OCI-LY7 (cell line): ENCODE measurements around the gene NHS.

ENCODE experiments used
- CTCF ChIP-seq: fragments of 200-600 bp; sonication (generic); conservative IDR thresholded peaks from 2 replicates; pipeline ENCODE4 v1.5.1; 2014; ENCODE audit warnings: mild to moderate bottlenecking, antibody characterized with exemption, low read length, moderate library complexity, mixed read lengths
- EZH2phosphoT487 ChIP-seq: fragments of 200-600 bp; sonication (generic); IDR thresholded peaks from 2 replicates; pipeline ENCODE4 v1.6.1; 2018; ENCODE audit warnings: low read depth, borderline replicate concordance, mild to moderate bottlenecking, mixed run types, antibody characterized with exemption, low read length, moderate library complexity, mixed read lengths

DNA sequence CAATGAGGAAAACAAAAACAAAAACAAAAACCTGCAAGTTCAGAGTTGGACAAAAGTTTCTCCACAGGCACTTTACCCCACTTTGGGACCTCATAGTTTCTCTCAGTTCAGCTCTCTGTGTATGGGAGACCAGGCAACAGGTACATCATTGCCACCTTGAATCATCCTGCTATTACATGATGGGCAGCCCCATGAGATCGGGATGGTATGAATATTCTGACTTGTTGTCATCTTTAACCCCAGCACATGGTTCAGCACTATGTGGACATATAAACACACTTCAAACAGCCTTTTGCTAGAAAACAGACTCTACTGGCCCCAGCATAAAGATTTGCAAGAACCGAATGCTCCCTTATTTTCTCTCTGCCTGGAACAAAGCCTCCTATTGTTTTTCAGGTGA, 185.4 kb downstream of the NHS start:
- no peak for TF ChIP-seq EZH2phosphoT487
- TF ChIP-seq CTCF, result no peak
